Bronchus fibroblast of lung (primary cell): ENCODE data around the gene WFDC6. TPM values are rescaled to one million over a fixed set of nuclear protein-coding genes. Genes with fewer than 3 reads are reported as not detected.

Source experiments
- total RNA-seq: library from RNA; depleted of rRNA; stranded (reverse); fragments of >200 nt; gene quantifications from 2 replicates; pipeline ENCODE4 v1.2.3, GENCODE V29; 2015

WFDC6 gene
- not detected in 2 replicates for total RNA-seq

GRCh38 chr20:45539382-45539781 is at the start of gene WFDC6:
TSS of gene WFDC6 (minus strand) at chr20:45539482. CDS start at chr20:45539407, 75 bp downstream.

DNA sequence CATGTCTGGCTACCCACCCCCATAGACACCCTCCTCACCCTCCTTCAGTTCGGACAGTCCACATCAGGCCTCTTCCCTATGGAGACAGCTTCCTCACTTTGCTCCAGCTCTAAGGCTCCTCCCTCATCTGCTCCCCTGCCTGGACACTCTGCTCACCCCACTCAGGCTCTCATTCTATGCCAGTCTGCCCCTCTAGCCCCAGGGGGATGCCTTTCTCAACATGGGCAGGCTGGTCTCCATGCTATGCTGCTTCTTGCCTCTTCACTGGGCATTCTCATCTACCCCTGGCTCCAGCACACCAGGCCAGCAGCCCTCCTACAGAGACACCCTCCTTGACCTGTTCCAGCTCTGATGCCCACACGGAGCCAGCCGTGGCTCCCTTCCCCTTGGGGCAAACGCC is 39.9 kb upstream of the WFDC6 start, which contains the start of gene WFDC8:
TSS of gene WFDC8 (minus strand) at position 101 of the 400 bp plus-strand sequence. CDS start at position 64, 37 bp downstream.

DNA sequence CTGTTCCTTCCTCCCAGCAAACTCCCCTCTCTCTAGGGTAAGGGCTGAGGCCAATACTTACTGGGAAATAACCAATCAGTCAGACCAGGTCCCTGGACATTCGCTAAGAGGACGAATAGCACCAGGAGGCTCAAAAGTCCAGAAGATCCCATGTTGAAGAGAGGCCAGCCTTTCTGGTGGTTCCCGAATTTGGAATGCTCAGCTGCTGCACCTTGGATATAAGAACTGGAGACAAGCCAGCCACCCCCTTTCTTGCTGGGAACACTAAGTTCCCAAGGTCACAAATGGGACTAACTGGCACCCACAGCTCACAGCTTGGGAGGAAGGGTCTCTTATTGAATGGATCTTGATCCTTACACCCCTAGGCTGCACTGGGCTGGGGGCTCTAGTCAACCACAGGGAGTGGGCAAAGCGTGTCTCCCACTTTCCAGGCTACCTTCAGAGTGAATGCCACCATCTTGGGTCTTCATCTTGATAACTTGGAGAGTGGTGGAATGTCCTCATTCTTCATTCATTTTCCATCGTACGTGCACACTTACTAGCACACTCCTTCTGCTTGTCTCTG is 8.0 kb upstream of the WFDC6 start, which contains the start of gene EPPIN:
TSS of gene EPPIN (minus strand) at position 196 of the 565 bp plus-strand sequence. CDS start at position 152, 44 bp downstream.

DNA sequence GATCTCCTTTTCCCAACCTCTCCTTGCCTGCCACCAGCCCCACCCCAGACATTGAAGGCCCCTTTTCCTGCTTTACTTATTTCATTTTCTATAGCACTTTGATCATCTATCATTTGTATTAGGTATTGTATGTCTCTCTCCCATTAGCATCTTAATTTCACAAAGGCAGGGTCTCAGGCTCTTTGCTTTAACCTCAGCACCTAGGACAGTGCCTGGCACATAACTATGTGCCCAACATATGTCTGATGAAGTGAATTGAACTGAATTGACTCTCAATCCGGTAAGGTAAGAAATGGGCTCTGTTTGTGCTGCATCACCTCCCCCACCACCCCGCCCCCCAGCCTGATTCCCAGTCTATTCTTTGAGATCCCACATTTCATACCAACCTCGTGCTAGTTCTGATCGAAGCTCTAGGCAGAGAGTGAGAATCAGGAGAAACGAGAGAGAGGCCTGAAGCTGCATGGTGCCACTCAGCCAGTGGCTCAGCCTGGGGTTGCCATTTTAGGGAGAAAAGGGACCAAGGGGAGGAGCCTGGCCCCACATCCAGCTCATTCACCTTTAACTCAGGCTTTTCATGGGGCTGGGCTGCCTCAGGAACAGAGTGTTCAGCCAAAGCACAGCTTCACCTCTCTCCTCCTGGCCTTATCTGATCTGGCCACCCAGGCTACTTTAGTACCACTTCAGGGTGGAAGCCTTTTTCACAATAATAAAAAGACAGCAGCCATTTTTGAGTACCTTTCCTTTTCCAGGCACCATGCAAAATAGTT is 24.0 kb downstream of the WFDC6 start, which contains the start of gene SPINT3:
TSS of gene SPINT3 (minus strand) at position 476 of the 767 bp plus-strand sequence. CDS start at position 462, 14 bp downstream.

Other genes starting within 250 kb of the WFDC6 start
- not detected in 2 replicates for gene RBPJL, start 232.6 kb downstream of the WFDC6 start, total RNA-seq
- not detected in 2 replicates for gene MATN4, start 231.2 kb downstream of the WFDC6 start, total RNA-seq
- gene SDC4, start 191.1 kb downstream of the WFDC6 start, total RNA-seq: 117 and 122 TPM in 2 replicates
- 29.1 and 38.7 TPM in 2 replicates for gene SYS1, start 176.3 kb downstream of the WFDC6 start, total RNA-seq
- gene TP53TG5, start 161.2 kb downstream of the WFDC6 start, total RNA-seq: not detected in 2 replicates
- gene DBNDD2, start 131.2 kb downstream of the WFDC6 start, total RNA-seq: 9.6 and 12.8 TPM in 2 replicates
- 91.5 and 94.7 TPM in 2 replicates for gene PIGT, start 123.3 kb downstream of the WFDC6 start, total RNA-seq
- not detected in 2 replicates for gene WFDC2, start 69.7 kb downstream of the WFDC6 start, total RNA-seq
- gene SPINT3, start 23.9 kb downstream of the WFDC6 start, total RNA-seq: not detected in 2 replicates
- not detected in 2 replicates for gene EPPIN, start 7.9 kb upstream of the WFDC6 start, total RNA-seq
- not detected in 2 replicates for gene WFDC8, start 39.8 kb upstream of the WFDC6 start, total RNA-seq
- not detected in 2 replicates for gene WFDC10A, start 90.3 kb upstream of the WFDC6 start, total RNA-seq
- not detected in 2 replicates for gene WFDC9, start 91.8 kb upstream of the WFDC6 start, total RNA-seq
- gene WFDC11, start 130.8 kb upstream of the WFDC6 start, total RNA-seq: not detected in 2 replicates
- gene WFDC13, start 162.6 kb upstream of the WFDC6 start, total RNA-seq: not detected in 2 replicates
- not detected in 2 replicates for gene WFDC10B, start 165.5 kb upstream of the WFDC6 start, total RNA-seq
- gene SPINT4, start 182.9 kb upstream of the WFDC6 start, total RNA-seq: not detected in 2 replicates